Stimulated activated CD4-positive, alpha-beta T cell treated with anti-CD3 and anti-CD28 coated beads, Interleukin-15, amount 100 ng/mL, for 24 hours (primary cell): Measurements from ENCODE around the gene CLIP2.
A peak's percentile ranks its signal among the peaks of the same experiment; 100 is the strongest.

ENCODE experiments used
- DNase-seq: peaks from one replicate; pipeline ENCODE4 v3.0.0-alpha.2; 2020

Gene CLIP2

DNA sequence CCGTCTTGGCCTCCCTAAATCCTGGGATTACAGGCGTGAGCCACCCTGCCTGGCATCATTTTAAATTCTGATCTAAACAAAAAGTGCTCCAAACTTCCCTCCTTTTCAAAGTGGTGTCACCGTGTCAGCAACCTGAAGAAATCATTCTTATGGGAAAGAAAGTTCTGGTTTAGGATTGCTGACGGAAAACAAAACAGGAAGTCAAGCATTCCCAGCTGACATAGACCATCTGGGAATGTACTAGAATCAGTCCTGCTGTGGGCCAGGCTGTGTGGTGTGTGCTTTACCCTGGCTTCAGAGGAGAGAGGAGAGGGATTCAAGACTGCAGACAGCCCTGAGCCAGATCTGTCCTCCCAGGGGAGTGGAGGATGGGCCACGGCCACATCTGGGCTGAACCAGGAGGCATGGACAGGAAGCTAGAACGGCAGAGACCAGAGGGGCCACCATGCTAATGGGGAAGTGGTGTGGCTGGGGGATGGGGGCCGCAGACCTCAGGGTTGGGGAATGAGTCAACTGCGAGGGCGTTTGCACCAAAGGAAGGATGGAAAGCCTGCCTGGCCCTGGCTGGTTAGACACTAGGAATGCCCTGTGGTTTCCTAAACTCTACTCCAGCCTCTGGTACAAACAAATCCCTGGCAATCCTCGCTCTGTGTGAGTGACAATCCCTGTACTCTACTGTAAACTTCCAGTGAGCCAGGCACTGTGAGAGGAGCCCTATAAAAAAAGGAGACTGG, 16.7 kb upstream of the CLIP2 start:
- peak; percentile 42 for DNase-seq

DNA sequence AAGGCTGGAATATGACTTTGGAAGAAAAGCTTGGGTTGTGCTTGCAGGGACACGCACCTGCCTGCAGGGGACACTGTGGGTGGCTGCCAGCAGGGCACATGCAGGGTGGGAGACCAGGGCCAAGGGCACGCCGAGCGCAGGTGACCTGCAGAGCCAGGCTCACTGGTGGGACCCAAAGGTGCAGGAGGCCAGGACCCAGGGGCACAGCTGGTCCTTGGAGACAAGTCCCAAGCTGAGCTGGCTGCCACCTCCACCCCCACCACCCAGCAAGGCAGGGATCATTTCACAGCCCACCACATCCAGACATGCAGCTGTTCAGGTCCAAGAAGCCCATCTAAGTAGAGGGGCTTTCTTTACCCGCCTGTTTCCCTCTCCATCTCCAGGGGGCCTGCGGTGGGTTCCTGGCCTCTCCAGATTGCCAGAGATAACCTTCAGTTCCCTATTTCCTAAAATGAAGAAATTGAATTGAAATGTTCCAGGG, 13.8 kb upstream of the CLIP2 start:
- DNase-seq: no peak

DNA sequence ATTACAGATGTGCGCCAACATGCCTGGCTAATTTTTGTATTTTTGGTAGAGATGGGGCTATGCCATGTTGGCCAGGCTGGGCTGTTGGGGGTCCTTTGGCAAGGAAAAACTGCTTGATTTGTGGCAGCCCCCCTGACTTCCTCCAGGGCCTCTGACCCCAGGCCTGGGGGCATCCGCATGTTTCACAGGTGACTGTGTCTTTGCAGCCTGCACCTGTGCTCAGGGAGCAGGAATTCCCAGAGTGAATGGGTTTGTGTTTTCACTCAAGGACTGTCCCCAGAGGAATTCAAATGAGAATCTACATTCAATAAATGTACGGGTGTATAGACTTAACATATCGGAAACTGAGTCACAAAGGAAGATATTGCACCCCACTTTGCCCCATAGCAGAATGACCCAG, 11.6 kb upstream of the CLIP2 start:
- no peak for DNase-seq

DNA sequence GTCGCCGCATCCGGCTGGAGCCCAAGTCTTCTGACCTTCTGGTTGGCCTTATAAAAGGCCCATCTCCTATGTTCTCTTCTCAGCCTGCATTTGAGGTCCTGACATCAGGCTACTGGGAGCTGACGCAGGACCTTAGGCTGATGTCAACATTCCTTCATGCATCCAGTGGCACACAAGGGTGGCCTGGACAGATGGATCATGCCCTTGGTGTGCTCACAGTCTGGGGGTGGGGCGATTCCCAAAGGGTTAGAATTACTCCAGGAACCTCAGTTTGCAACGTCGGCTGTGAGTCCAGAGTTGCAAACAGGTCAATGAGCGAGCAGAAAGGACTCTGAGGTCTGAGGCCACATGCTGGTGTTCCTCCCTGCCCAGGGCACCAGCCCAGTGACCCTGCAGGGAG, 8.2 kb upstream of the CLIP2 start:
- DNase-seq: no peak

DNA sequence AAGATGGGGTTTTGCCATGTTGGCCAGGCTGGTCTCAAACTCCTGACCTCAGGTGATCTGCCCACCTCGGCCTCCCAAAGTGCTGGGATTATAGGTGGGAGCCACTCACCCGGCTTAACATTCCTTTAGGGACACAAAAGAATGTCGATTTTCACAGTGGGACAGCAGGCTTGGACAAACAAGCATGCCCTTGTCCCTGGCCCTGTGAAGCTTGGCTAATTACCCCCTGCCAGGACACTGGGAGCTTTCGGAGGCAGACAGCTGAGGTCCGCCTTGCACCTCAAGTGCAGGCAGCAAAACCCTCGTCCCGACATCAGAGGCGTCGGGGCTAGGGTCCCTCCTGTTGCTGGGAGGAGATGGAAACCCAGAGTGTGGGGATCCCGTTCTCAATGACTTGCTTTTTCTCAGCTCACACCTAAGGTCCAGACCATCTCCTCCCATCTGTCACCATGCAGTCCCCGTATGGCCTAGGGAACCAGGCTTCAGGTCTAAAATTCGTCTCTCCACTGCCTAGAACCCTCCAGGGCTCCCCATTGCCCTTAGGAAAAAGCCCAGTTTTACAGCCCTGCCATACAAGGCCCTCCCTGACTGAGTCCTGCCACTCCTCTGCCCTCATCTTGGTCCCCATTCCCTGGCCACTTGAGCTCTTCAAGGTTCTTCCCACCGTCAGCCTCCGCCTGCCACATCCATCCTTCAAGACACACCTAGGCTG, 6.3 kb upstream of the CLIP2 start:
- no peak for DNase-seq

DNA sequence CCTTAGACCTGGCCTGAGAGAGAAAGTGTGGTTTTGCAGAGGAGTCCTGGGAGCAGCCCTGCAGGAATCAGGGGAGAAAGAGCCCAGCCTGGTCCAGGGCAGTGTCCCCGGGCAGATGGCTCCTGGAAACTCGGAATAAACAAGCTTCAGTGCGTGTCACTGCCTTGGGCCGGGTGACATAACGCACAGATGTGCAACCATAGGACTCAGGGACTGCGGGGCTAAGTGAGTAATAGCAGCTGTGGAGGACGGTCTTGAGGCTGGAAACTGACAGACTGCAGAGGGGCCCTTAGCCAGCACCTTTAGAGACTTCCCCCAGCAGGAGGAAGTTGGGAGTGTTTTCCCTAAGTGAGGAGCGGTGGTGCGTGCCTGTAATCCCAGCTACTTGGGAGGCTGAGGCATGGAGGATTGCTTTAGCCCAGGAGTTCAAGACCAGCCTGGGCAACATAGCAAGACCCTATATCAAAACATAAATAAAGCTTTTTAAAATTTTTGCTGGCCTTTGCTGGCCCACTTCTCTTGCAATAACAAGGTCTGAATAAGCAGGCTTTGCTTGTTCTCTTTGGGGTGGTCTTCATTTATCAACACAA, 5.3 kb upstream of the CLIP2 start:
- no peak for DNase-seq

DNA sequence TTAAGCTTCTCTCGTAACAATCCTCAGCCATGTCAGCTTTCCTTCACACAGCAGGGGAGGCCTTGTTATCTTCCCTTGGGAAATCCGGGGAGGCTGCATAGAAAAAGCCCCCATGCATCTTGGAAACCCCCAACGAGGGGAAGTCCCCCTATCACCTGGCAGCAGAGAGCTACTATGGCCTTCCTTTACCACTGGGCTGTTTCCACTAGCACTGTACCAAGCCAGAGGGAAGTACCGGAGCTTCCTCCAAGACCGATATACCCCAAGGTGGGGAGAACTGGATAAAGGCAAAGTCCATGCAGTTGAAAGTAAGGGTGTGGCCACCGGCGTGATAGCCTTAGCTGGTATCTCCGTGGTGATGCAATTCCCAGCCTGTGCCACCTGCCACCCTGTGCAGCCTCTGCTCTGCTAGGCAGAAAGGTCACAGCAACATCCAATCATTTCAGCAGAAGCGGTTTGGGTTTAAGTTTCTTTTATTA, 4.4 kb upstream of the CLIP2 start:
- DNase-seq: no peak

DNA sequence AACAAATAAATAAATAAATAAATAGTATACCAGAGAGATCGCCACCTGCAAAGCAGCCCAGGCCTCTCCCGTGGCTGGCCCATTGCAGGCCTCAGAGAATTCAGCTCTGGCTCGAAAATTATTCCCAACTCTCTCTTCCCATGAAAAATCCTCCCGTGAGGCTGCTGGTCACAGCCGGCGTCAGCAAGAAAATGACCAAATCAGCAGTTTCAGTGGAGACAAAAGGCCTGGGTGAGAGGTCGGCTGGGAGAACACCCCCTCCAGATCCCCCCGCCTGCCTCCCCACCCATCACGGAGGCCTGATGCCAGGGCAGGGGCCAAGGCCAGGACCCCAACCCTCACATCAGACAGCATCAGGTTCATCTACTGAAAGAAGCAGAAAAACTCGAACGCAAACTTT, 3.1 kb upstream of the CLIP2 start:
- no peak for DNase-seq

DNA sequence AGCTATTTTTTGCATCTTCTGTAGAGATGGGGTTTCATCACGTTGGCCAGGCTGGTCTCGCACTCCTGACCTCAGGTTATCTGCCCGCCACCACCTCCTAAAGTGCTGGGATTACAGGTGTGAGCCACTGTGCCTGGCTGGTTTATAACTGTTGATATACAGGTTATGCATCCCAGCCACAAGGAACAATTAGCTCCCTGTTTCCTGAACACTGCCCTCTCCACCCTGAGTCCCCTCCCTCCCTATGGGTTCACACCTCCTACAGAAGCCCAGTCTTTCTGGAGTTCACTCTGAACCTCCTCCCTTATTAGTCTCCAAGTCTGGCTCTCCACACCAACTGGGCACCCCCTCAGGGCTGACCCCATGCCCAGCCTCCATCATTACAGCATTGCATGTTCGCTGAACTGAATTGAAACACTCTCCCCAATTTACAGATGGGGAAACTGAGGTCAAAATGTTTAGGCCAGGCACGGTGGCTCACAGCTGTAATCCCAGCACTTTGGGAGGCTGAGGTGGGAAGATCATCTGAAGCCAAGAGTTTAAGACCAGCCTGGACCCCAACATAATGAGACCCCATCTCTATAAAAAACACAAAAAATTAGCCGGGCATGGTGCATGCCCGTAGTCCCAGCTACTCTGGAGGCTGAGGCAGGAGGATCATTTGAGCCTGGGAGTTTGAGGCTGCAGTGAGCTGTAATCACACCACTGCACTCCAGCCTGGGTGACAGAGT, 1.7 kb upstream of the CLIP2 start:
- no peak for DNase-seq

DNA sequence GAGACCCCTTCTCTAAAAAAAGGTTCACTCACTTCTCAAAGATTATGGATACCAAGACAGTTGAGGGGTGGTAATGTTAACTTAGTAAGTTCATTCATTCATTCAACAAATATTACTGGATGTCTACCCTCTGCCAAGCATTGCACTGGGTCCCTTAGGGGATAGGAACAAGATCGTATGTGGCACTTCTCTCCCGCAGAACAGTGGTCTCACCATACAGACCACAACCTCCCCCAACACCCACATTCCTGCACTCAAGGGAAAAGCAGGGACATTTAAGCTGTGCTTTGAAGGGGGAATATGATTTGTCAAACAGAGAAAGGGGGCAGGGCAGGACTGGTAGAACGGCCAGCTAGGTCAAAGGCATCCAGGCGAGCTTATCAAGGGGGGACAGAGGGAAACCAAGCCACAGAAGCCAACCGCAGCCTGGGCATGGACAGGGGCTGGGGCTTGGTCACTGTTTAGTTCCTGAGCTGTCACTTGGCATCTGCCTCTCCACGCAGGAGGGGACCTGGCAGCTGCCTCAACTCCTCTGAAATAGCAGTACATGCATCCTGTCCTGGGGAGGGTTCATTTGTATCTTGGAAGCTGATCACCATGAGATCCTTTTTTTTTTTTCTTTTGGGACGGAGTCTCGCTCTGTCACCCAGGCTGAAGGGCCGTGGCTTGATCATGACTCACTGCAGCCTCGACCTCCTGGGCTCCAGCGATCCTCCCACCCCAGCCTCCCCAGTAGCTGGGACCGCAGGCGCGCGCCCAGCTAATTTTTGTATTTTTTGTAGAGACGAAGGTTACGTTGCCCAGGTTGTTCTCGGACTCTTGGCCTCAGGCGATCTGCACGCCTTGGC, 949 bp upstream of the CLIP2 start:
- DNase-seq: no peak

DNA sequence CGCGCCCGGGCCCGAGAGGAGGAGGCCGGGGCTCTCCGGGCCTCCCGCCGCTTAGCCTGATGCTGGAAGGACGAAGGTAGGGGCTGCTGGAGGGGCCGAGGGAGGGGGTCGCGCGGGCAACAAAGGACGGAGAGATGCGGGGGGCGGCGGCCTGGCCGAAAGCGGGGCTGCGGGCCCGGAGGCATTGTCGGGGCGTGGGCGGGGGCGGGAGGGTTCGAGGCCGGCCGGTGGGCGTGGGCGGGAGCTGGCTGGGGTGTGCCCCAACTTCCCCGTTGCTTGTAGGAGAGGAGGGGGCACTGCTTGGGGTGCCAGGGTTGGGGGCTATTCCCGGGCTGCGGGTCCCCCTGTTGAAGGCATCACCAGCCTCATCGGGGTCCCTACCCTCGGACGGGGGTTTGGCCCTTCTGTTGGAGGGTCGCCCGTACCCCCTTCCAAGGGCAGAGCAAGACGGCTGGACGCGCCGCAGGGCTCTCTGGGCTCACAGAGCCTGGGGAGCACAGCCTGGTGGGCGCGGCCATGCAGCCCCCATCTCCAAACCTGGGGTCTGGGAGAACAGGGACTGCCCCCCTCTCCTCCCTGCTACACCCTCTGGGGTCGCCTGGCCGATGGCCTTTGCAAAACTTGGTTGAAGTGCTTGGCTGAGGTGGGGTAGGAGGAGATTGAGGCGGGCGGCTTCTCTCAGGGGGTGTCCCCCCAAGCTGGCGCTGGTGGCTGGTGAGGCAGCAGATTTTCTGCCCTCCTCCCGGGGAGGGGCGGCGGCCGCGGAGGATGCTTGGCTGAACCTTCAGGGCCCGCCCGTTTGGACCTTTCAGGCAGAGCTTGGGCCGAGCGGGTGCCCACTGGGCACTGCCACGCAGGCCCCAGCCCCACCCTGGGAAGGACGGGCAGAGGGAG, 699 bp downstream of the CLIP2 start:
- no peak for DNase-seq

DNA sequence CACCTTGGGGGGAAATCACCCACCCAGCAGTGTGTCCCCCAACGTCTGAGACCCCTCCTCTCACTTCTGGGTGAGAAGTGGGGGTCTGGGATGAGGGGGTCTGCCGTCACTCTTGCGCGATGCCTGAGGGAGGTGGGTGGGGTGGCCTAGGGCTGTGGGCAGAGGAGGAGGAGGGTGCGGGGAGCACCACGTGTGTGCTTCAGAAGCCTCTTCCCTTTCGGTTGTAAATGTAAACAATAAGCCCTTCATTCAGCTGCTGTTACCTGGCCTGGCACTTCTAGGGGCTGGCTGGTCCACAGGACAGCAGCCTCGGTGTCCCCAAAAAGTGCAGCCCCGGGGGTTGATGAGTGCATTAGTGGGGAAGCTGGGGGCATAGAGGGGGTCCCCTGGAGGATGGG, 1.3 kb downstream of the CLIP2 start:
- DNase-seq: no peak

DNA sequence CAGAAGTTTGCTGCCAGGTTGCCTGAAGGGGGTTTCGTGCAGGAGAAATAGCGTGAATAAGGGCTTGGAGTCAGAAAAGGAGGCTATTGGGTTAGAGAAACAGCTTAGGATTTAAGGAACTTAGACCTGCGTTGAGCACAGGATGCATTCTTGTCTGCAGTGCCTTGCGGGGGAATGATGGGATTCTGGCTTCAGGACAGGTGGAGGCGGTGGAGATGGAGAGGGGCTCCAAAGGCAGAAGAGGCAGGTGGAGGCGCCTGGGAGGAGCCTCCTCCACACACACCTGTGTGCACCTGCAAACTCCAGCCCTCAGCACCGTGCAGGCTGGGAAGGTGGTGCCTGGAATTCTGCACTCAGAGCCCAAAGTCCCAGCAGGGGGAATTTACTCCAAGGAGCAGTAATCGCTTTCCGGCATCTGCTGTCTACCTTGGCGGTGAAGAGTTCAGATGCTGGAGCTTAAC, 1.8 kb downstream of the CLIP2 start:
- no peak for DNase-seq

DNA sequence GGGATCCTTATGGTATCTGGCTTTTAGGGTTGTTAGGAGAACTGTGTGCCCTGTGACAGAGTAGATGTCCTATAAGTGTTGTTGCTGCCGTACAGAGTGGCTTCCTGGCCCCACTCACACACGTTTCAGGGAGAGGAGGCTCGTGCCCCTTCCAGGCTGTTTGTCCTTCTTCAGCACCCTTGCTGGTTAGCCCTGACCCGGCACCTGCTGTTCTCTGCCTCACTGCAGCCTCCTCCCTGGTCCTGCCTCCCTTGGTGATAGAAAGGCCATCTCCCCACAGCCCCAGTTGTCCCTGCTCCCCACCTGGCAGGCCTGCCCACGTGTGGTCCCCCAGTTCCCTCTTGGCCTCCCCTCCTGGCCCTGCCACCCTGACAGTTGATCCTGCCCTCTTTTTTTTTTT, 2.3 kb downstream of the CLIP2 start:
- DNase-seq: no peak

DNA sequence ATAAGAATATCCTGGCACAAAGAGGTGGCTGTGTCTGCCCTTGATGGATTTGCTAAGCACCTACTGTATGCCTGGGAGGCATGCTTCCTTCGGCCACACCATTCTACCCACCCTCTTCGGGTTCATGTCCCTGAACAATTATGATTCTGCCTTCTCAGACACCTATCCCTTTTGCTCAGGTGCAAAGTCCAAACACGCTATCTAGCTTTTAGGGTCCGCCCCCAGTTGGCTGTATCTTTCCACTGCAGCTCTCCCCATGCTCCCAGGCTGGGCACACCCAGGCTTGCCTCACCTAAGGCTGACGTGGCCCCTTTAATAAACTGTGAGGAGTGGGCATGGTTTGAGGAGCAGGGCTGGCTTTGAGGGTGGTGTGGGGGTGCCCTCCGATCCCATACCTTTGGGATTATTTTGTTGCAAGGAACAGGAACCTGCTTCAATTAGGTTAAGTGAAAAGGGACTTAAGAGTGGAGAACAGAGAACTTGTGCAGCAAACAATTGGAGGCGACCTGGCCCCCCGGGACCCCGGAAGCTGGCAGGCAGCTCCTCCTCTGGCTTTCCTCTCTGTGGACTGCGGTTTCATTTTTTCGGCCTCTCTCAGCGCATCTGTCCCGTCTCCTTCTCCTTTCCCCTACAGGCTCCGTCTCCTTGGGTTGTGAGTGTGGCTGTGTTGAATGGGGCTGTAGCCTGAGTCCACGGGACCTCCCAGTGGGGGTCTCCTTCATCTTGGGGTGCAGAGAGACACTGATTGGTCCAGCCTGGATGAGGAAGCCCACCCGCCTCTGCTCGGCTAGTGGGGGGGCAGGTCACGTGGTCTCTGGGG, 3.8 kb downstream of the CLIP2 start:
- no peak for DNase-seq

DNA sequence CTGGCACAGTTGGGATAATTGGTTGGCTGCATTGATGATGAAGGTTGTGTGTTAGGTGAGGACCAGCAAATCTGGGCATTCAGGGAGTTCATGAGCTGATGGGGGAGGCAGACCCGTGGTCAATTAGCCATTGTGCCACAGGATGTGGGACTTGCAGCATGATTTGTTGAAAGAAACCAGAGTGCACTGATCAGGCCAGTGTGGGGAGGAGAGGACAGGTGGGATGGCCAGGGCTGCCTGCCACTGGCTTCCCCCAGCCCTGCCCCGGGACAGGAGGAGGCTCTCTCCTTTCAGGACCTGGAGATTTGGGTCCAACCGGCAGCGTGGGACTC, 4.3 kb downstream of the CLIP2 start:
- DNase-seq: no peak

DNA sequence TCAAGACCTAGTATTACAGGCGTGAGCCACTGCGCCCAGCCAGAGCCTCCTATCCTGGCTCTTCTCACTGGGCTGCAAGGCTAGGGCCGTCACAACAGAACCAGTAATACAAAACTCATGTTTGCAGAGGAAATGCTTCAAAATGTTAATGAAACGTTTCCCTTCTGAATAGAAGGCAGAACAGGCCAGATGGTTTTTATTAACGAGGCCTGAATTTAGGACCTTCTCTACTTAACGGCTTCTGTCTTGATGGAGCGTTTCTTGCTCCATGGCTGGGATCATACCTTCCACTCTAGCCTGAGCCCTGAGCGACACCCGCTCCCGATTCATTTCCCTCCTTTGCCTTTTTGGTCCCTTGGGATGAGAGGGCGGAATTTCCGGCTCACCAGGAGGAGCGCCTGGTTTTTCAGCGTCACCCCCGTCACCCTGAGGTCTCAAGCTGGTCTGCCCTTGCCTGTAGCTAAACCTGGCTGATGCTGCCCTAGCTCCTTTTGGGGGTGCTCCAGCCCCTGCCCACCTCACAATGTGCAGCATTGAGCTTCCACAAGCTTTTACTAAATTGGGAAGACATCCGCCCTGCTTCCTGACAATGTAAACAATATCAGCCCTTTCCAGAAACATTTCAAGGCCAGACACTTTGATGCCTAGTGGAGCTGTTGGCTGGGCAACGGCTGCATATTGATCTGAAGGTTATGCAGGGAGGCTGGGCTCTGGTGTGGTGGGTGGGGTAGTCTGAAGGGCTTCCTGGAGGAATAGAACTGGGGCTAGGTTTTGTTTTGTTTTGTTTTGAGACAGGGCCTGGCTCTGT, 5.2 kb downstream of the CLIP2 start:
- no peak for DNase-seq

DNA sequence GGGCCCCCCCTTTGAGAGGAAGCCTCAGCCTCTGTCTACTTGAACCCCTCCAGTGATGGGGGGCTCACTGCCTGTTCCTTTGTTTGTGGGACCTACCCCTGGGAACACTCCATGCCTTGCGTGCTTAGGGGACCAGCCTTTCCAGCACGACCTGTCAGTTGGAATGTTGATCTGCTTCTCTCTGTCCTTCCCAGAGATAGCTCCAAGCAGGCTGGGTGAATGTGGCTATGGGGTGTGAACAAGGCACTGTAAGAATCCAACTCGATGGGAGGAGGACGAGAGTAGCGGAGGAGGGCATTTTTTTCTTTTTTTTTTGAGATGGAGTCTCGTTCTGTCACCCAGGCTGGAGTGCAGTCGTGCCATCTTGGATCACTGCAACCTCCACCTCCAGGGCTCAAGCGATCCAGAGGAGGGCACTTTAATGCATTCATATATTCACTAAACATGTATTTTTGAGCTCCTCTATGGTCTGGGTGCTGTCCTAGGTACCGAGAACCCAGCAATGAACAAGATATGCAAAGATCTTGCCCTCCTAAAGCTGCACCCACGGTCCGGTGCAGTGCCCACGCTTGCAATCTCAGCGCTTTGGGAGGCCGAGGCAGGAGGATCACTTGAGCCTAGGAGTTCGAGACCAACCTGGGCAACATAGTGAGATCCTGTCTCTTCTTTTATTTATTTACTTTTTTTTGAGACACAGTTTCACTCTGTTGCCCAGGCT, 8.5 kb downstream of the CLIP2 start:
- DNase-seq: no peak

DNA sequence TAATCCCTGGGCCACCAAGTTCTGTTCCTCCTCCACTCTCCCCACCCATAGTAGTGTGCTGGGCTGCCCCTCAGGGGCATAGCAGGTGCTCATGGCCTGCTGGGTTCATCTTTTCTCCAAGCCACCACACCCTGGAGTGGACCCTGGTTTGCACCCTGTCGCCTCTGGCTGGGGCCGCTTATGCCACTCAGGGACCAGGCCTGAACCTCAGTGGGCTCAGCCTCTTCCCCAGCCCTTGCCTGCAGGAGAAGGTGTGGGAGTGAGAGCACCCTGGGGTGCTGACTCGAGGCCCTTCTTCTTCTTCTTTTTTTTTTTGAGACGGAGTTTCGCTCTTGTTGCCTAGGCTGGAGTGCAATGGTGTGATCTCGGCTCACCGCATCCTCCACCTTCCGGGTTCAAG, 10.2 kb downstream of the CLIP2 start:
- no peak for DNase-seq
